ENCODE data around the gene HNRNPDL. TPM values are rescaled to one million over a fixed set of nuclear protein-coding genes. Genes with fewer than 3 reads are reported as not detected.
"Not testable (repeated sequence)": the region's sequence is repeated elsewhere in the genome, so short reads cannot be mapped to it uniquely, and the experiment has no call there.

Gene HNRNPDL
- total and polyA plus RNA-seq, 7 experiments from 2014 or later: 255 to 440 (median 330) TPM

DNA sequence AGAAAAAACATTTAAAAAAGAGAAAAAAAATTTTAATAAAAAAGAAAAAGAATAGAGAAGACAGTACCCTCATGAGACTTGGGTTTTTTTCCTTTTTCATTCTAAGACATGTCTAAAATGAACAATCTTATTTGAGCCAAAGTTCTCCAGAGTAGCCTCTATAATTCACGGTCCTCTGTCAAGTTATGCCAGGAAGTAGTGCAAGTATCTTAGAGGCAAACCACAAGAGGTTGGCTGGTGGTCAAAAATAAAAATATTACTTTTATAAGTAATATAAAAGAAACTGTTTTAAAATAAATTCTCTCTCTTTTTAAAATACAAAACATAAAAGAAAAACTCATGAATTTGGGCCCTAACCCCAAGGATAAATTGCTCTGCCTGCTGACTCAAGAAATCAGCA is 26.5 kb downstream of the HNRNPDL start:
- no peak overlapping the region for H3K4me3 Mint-ChIP-seq
- Histone ChIP-seq H3K27me3 (ENCODE audit: control insufficient read depth in 2 of 2, insufficient read depth in 2 of 2, low read length in 2 of 2) (no peaks in the 10 kb centered on the region), H3K27ac (ENCODE audit: low read depth, low read length) (no peak overlapping the region), H3K4me1 (ENCODE audit: control insufficient read depth in 2 of 2, insufficient read depth in 2 of 2, low read length in 2 of 2) (no peaks in the 10 kb centered on the region), H3K4me3 (ENCODE audit: low read length) (no peak overlapping the region), H3K9me3 (ENCODE audit: control insufficient read depth in 2 of 3, low read length in 3 of 3) (no peaks in the 10 kb centered on the region), H3K36me3 (ENCODE audit: control insufficient read depth in 2 of 3, insufficient read depth in 3 of 3, low read length in 3 of 3) (no peaks in the 10 kb centered on the region)
- ChIA-PET CTCF (no interaction called here), POLR2A (no interaction called here)
- ATAC-seq (no peak), DNase-seq (no peak)
- H3K9me3 Mint-ChIP-seq: no peaks in the 10 kb centered on the region
- H3K36me3 Mint-ChIP-seq: no peaks in the 10 kb centered on the region
- peaks cover 0 to 21% (median 4%) of the 10 kb centered on the region in 5 donors for H3K27me3 Mint-ChIP-seq
- peaks cover 0 to 2% (median 0%) of the 10 kb centered on the region in 7 donors for H3K4me1 Mint-ChIP-seq
- intact Hi-C loops (cut with micrococcal nuclease): no loop called here
- no peak overlapping the region for H3K27ac Mint-ChIP-seq

- DNase-seq: no peak
- Mint-ChIP-seq H3K4me3 (no peak overlapping the region), H3K27ac (no peak overlapping the region), H3K36me3 (no peaks in the 10 kb centered on the region), H3K9me3 (no peaks in the 10 kb centered on the region), H3K27me3 (peaks cover 0 to 26% (median 4%) of the 10 kb centered on the region in 5 donors), H3K4me1 (peaks cover 0 to 5% (median 0%) of the 10 kb centered on the region in 7 donors)
- ATAC-seq: no peak
- intact Hi-C loops (cut with micrococcal nuclease): no loop called here
- Histone ChIP-seq H3K4me3 (ENCODE audit: low read length) (no peak overlapping the region), H3K9me3 (ENCODE audit: control insufficient read depth in 2 of 3, low read length in 3 of 3) (no peaks in the 10 kb centered on the region), H3K4me1 (ENCODE audit: control insufficient read depth in 2 of 2, insufficient read depth in 2 of 2, low read length in 2 of 2) (no peaks in the 10 kb centered on the region), H3K27me3 (ENCODE audit: control insufficient read depth in 2 of 2, insufficient read depth in 2 of 2, low read length in 2 of 2) (no peaks in the 10 kb centered on the region), H3K36me3 (ENCODE audit: control insufficient read depth in 2 of 3, insufficient read depth in 3 of 3, low read length in 3 of 3) (no peaks in the 10 kb centered on the region), H3K27ac (ENCODE audit: low read depth, low read length) (no peak overlapping the region)
- ChIA-PET POLR2A (no interaction called here), CTCF (interaction anchor here (0.6 kb wide), 1 partner anchor 543 kb away, joined by 3 read pairs; no protein-coding TSS in a partner anchor)
Measured at GRCh38 chr4:82402196-82402775, 28.0 kb downstream of the HNRNPDL start.

DNA sequence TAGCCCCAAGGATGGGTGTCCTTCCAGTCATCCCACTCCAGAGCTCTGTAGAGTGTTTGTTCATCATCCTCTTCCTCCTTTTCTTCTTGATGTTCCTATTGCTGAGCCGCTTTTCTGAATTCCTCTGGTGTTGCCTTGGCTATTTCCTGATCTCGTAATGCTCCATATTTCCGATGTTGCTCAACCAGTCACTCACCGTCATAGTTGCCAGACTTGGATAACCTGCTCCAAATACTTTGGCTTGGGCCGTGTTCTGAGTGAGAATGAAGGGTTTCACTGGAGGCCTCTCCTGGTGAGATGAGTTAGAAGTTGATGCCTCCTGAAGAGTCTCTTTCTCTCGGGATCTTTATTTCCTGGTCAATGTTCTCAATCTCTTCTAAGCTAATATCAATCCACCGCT is 28.7 kb downstream of the HNRNPDL start:
- no peak overlapping the region for H3K27ac Mint-ChIP-seq
- H3K9me3 Mint-ChIP-seq: no peaks in the 10 kb centered on the region
- Histone ChIP-seq H3K9me3 (ENCODE audit: control insufficient read depth in 2 of 3, low read length in 3 of 3) (no peaks in the 10 kb centered on the region), H3K4me1 (ENCODE audit: control insufficient read depth in 2 of 2, insufficient read depth in 2 of 2, low read length in 2 of 2) (no peaks in the 10 kb centered on the region), H3K27ac (ENCODE audit: low read depth, low read length) (no peak overlapping the region), H3K27me3 (ENCODE audit: control insufficient read depth in 2 of 2, insufficient read depth in 2 of 2, low read length in 2 of 2) (no peaks in the 10 kb centered on the region), H3K36me3 (ENCODE audit: control insufficient read depth in 2 of 3, insufficient read depth in 3 of 3, low read length in 3 of 3) (no peaks in the 10 kb centered on the region), H3K4me3 (ENCODE audit: low read length) (no peak overlapping the region)
- H3K27me3 Mint-ChIP-seq: peaks cover 0 to 26% (median 4%) of the 10 kb centered on the region in 5 donors
- DNase-seq (no peak), ATAC-seq (no peak)
- intact Hi-C loops (cut with micrococcal nuclease): no loop called here
- ChIA-PET POLR2A (no interaction called here), CTCF (no interaction called here)
- H3K36me3 Mint-ChIP-seq: no peaks in the 10 kb centered on the region
- H3K4me3 Mint-ChIP-seq: no peak overlapping the region
- H3K4me1 Mint-ChIP-seq: peaks cover 0 to 5% (median 0%) of the 10 kb centered on the region in 7 donors

DNA sequence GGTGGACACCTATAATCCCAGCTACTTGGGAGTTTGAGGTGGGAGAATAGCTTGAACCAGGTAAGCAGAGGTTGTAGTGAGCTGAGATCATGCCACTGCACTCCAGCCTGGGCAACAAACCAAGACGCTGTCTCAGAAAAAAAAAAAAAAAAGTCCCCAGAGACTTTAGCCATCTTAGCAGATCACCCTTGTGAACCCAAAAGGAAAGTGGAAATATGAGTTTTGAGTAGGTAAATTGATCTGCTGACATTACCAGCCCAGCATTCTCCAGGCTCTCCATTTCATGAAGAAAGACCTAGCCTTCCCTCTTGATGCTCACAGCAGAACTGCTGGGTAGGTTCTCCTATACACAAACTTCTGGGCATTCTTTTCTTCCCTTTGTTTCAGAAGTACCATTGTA is 32.0 kb downstream of the HNRNPDL start:
- H3K27ac ChIP-seq (ENCODE audit: low read depth, low read length): no peak overlapping the region
- no peaks in the 10 kb centered on the region for H3K9me3 ChIP-seq (ENCODE audit: control insufficient read depth in 2 of 3, low read length in 3 of 3)
- H3K4me1 ChIP-seq (ENCODE audit: control insufficient read depth in 2 of 2, insufficient read depth in 2 of 2, low read length in 2 of 2): no peaks in the 10 kb centered on the region
- DNase-seq (no peak), ATAC-seq (no peak)
- Mint-ChIP-seq H3K9me3 (no peaks in the 10 kb centered on the region), H3K4me3 (no peak overlapping the region), H3K27me3 (peaks cover 0 to 23% (median 4%) of the 10 kb centered on the region in 5 donors), H3K36me3 (no peaks in the 10 kb centered on the region), H3K27ac (no peak overlapping the region), H3K4me1 (peaks cover 0 to 3% (median 0%) of the 10 kb centered on the region in 7 donors)
- H3K27me3 ChIP-seq (ENCODE audit: control insufficient read depth in 2 of 2, insufficient read depth in 2 of 2, low read length in 2 of 2): no peaks in the 10 kb centered on the region
- H3K36me3 ChIP-seq (ENCODE audit: control insufficient read depth in 2 of 3, insufficient read depth in 3 of 3, low read length in 3 of 3): no peaks in the 10 kb centered on the region
- CTCF ChIA-PET: no interaction called here
- no peak overlapping the region for H3K4me3 ChIP-seq (ENCODE audit: low read length)
- POLR2A ChIA-PET: no interaction called here
- intact Hi-C loops (cut with micrococcal nuclease): no loop called here

- POLR2A ChIA-PET: interaction anchor here (0.6 to 0.7 kb wide), 2 partner anchors 20 to 62 kb away, joined by 3 to 4 read pairs; no protein-coding TSS in a partner anchor
- Histone ChIP-seq H3K27ac (ENCODE audit: low read depth, low read length) (no peak overlapping the region), H3K4me3 (ENCODE audit: low read length) (no peak overlapping the region), H3K4me1 (ENCODE audit: control insufficient read depth in 2 of 2, insufficient read depth in 2 of 2, low read length in 2 of 2) (no peaks in the 10 kb centered on the region), H3K27me3 (ENCODE audit: control insufficient read depth in 2 of 2, insufficient read depth in 2 of 2, low read length in 2 of 2) (no peaks in the 10 kb centered on the region), H3K9me3 (ENCODE audit: control insufficient read depth in 2 of 3, low read length in 3 of 3) (no peaks in the 10 kb centered on the region), H3K36me3 (ENCODE audit: control insufficient read depth in 2 of 3, insufficient read depth in 3 of 3, low read length in 3 of 3) (no peaks in the 10 kb centered on the region)
- intact Hi-C loops (cut with micrococcal nuclease): no loop called here
- DNase-seq (no peak), ATAC-seq (no peak)
- Mint-ChIP-seq H3K36me3 (no peaks in the 10 kb centered on the region), H3K4me1 (peaks cover 0 to 3% (median 0%) of the 10 kb centered on the region in 7 donors), H3K27ac (no peak overlapping the region), H3K27me3 (peaks cover 0 to 19% (median 4%) of the 10 kb centered on the region in 5 donors), H3K4me3 (no peak overlapping the region), H3K9me3 (no peaks in the 10 kb centered on the region)
- CTCF ChIA-PET: interaction anchor here (0.7 kb wide), 1 partner anchor 113 kb away, joined by 7 read pairs; no protein-coding TSS in a partner anchor
Measured at GRCh38 chr4:82397527-82397926, 32.7 kb downstream of the HNRNPDL start.

DNA sequence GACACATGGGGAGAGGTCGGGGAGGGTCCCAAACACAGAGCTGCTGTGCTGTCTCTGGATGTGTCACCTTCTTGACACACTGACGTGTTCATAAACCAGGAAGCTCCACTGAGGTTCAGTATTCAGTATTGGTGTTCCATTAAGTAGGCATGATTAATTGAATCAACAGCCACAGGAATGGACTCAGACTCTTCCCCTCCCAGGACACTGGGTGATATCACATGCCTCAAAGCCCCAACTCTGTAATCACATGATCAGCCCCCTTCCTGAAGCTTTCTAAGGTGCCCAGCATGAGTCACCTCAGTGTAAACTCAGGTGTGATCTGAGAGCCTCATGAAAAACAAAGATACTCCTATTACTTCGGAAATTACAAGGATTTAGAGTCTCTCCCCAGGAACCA is 35.4 kb downstream of the HNRNPDL start:
- intact Hi-C loops (cut with micrococcal nuclease): no loop called here
- ChIA-PET CTCF (no interaction called here), POLR2A (interaction anchor here (0.9 kb wide), 1 partner anchor 27 kb away, joined by 3 read pairs; no protein-coding TSS in a partner anchor)
- Histone ChIP-seq H3K4me1 (ENCODE audit: control insufficient read depth in 2 of 2, insufficient read depth in 2 of 2, low read length in 2 of 2) (no peaks in the 10 kb centered on the region), H3K27me3 (ENCODE audit: control insufficient read depth in 2 of 2, insufficient read depth in 2 of 2, low read length in 2 of 2) (no peaks in the 10 kb centered on the region), H3K4me3 (ENCODE audit: low read length) (no peak overlapping the region), H3K9me3 (ENCODE audit: control insufficient read depth in 2 of 3, low read length in 3 of 3) (no peaks in the 10 kb centered on the region), H3K27ac (ENCODE audit: low read depth, low read length) (no peak overlapping the region), H3K36me3 (ENCODE audit: control insufficient read depth in 2 of 3, insufficient read depth in 3 of 3, low read length in 3 of 3) (no peaks in the 10 kb centered on the region)
- no peaks in the 10 kb centered on the region for H3K36me3 Mint-ChIP-seq
- DNase-seq: no peak
- peaks cover 0 to 3% (median 0%) of the 10 kb centered on the region in 11 donors for H3K9me3 Mint-ChIP-seq
- H3K27me3 Mint-ChIP-seq: peaks cover 0 to 5% (median 3%) of the 10 kb centered on the region in 5 donors
- H3K4me3 Mint-ChIP-seq: no peak overlapping the region
- H3K4me1 Mint-ChIP-seq: peaks cover 0 to 3% (median 0%) of the 10 kb centered on the region in 7 donors
- no peak overlapping the region for H3K27ac Mint-ChIP-seq
- ATAC-seq: no peak

DNA sequence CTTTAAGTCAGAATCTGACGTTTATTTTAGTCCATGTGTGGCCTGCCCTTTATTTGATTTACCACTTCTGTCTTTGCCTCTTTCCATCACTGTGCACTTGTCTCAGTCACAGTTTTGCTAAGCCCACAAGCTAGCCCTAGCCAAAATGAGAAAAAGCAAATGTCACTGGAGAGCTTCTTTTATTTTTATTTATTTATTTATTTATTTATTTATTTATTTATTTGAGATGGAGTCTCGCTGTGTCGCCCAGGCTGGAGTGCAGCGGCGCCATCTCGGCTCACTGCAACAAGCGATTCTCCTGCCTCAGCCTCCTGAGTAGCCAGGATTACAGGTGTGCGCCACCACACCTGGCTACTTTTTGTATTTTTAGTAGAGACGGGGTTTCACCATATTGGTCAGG is 40.2 kb downstream of the HNRNPDL start:
- H3K36me3 Mint-ChIP-seq; H3K4me1 ChIP-seq (ENCODE audit: control insufficient read depth in 2 of 2, insufficient read depth in 2 of 2, low read length in 2 of 2); intact Hi-C loops (cut with micrococcal nuclease); ATAC-seq; H3K9me3 Mint-ChIP-seq; DNase-seq; H3K36me3 ChIP-seq (ENCODE audit: control insufficient read depth in 2 of 3, insufficient read depth in 3 of 3, low read length in 3 of 3); H3K27me3 ChIP-seq (ENCODE audit: control insufficient read depth in 2 of 2, insufficient read depth in 2 of 2, low read length in 2 of 2); H3K4me1 Mint-ChIP-seq; H3K27ac Mint-ChIP-seq; POLR2A ChIA-PET; H3K9me3 ChIP-seq (ENCODE audit: control insufficient read depth in 2 of 3, low read length in 3 of 3); H3K4me3 ChIP-seq (ENCODE audit: low read length); CTCF ChIA-PET; H3K4me3 Mint-ChIP-seq; H3K27ac ChIP-seq (ENCODE audit: low read depth, low read length): not testable (repeated sequence)
- H3K27me3 Mint-ChIP-seq: peaks cover 0 to 10% (median 6%) of the 10 kb centered on the region in 5 donors
